Stomach (tissue), 4 donors: ENCODE results near the gene NBEAL2.

Experiments used
- POLR2AphosphoS5 ChIP-seq, 3 donors: sonication (generic); formaldehyde crosslinking; IDR thresholded peaks; one replicate each; pipeline ENCODE4 v1.6.1; 2016; ENCODE audit warnings: antibody characterized with exemption in 3 of 3
- TF ChIP-seq, protein P1 (sequence below), 7 experiments: fragments of 450-650 bp in 4 of 7; fragments of 200-600 bp in 3 of 7; sonication (generic) in 3 of 7; IDR thresholded peaks; one replicate each; pipeline ENCODE4 v1.5.1; 2016 to 2019; ENCODE audit warnings: antibody characterized with exemption in 7 of 7, control low read depth in 2 of 7, mild to moderate bottlenecking in 1 of 7

DNA sequence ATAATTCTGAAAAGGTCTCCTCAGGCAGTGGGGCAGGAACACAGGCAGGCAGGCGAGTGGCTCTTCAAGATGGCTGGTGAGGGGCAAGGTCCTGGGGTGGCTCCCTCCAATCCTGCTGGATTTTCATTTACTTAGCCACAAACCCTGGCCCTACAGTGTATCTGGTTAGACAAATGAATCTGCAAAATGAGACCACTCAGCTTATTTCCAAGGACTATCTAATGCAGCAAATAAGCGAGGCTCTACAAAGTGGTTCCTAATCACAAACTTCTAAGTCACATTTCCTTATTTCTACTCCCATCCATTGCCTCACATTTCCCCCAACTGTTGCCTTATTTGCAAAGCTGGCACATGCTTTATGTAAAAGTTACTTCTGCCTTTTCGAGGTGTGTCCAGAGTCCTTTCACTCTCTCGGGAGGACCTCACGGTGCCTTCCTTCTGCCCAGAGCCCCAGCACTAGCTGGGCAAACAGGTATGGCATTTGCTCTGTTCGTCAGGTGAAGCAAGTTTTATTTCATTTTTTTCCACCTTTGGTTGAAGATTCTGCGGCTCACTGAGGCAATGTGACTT lies 43.4 kb upstream of the NBEAL2 start:
- TF ChIP-seq, protein P1, sequence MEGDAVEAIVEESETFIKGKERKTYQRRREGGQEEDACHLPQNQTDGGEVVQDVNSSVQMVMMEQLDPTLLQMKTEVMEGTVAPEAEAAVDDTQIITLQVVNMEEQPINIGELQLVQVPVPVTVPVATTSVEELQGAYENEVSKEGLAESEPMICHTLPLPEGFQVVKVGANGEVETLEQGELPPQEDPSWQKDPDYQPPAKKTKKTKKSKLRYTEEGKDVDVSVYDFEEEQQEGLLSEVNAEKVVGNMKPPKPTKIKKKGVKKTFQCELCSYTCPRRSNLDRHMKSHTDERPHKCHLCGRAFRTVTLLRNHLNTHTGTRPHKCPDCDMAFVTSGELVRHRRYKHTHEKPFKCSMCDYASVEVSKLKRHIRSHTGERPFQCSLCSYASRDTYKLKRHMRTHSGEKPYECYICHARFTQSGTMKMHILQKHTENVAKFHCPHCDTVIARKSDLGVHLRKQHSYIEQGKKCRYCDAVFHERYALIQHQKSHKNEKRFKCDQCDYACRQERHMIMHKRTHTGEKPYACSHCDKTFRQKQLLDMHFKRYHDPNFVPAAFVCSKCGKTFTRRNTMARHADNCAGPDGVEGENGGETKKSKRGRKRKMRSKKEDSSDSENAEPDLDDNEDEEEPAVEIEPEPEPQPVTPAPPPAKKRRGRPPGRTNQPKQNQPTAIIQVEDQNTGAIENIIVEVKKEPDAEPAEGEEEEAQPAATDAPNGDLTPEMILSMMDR (IDR thresholded peaks at IDR 0.05) = no peak
- no peak for TF ChIP-seq POLR2AphosphoS5 (IDR thresholded peaks at IDR 0.05)
